GM13977 (cell line): ENCODE data around the gene ESPL1.

ENCODE experiments used
- DNase-seq: peaks from one replicate; pipeline ENCODE4 v3.0.0; 2012; ENCODE audit warnings: low spot score
- CTCF ChIP-seq: IDR thresholded peaks from 2 replicates; pipeline ENCODE4 v1.5.1; 2012; ENCODE audit warnings: mild to moderate bottlenecking, control low read depth; ENCODE audit not compliant: insufficient read depth; ENCODE audit errors: extremely low read depth, missing control alignments
- in situ Hi-C: fragments of 300-500 bp; cut with MboI; formaldehyde crosslinking; loops from one replicate; pipeline ENCODE4 v1.12.0; 2022; ENCODE audit warnings: low sequenced_read_pairs, low pct_unique_long_range_greater_than_20kb, mixed read lengths, inconsistent platforms; ENCODE audit not compliant: unreplicated experiment

ESPL1 gene

GRCh38 chr12:53276511-53276910 lies 8.4 kb downstream of the ESPL1 start:
- in situ Hi-C loops: no loop called here
- no peak for TF ChIP-seq CTCF
- no peak for DNase-seq

GRCh38 chr12:53277981-53278380 lies 9.9 kb downstream of the ESPL1 start:
- DNase-seq: no peak
- no peak for TF ChIP-seq CTCF
- in situ Hi-C loops: no loop called here

- no peak for TF ChIP-seq CTCF
- in situ Hi-C loops: no loop called here
- DNase-seq: no peak
Observed at GRCh38 chr12:53279283-53279869, 11.3 kb downstream of the ESPL1 start.

GRCh38 chr12:53279888-53280498 lies 11.9 kb downstream of the ESPL1 start:
- TF ChIP-seq CTCF: no peak
- no peak for DNase-seq
- in situ Hi-C loops: no loop called here

- in situ Hi-C loops: loop anchor here (5.0 kb wide), 1 partner anchor 69 kb away; no protein-coding TSS in a partner anchor
- TF ChIP-seq CTCF: no peak
Observed at GRCh38 chr12:53286448-53286847, 18.3 kb downstream of the ESPL1 start.

GRCh38 chr12:53287741-53288216 lies 19.7 kb downstream of the ESPL1 start:
- peak; percentile 71 for TF ChIP-seq CTCF
- DNase-seq: peak; percentile 81
- in situ Hi-C loops: loop anchor here (5.0 kb wide), 1 partner anchor 70 kb away; no protein-coding TSS in a partner anchor

More at GRCh38 chr12:53286448-53286847, 18.3 kb downstream of the ESPL1 start:
- no peak for DNase-seq
